ENCODE measurements around the gene HNRNPU. TPM values are rescaled to one million over a fixed set of nuclear protein-coding genes. Genes with fewer than 3 reads are reported as not detected.

The HNRNPU gene
- total and polyA plus RNA-seq, 2 experiments from 2014 or later, result 422 to 687 TPM

- H3K79me2 ChIP-seq (replicated peaks; ENCODE audit: insufficient read depth), result peaks cover 78% of the 10 kb centered on the region
- peak overlapping the region; percentile 28; the same call in 1 of the 2 replicates for H3K27ac ChIP-seq (ENCODE audit: low read depth)
- Mint-ChIP-seq H3K4me3 (no peak overlapping the region), H3K27ac (no peak overlapping the region), H3K27me3 (ENCODE audit: insufficient read depth, low read depth, poor library complexity) (peaks cover 5% of the 10 kb centered on the region), H3K4me1 (peaks cover 37% of the 10 kb centered on the region), H3K9me3 (peaks cover 5% of the 10 kb centered on the region; the same call in 2 of the 3 replicates), H3K36me3 (ENCODE audit: low read depth) (peaks cover 44% of the 10 kb centered on the region)
- no peaks in the 10 kb centered on the region for H4K20me1 ChIP-seq (replicated peaks; ENCODE audit: insufficient read depth)
- ATAC-seq, result no peak
- TF ChIP-seq CTCF (conservative IDR thresholded peaks at IDR 0.05; ENCODE audit: low read depth in 2 of 2) (no peak), ZNF331 (CRISPR knock-in tag; IDR thresholded peaks at IDR 0.05; ENCODE audit: low read depth) (no peak), EZH2phosphoT487 (IDR thresholded peaks at IDR 0.05; ENCODE audit: unreplicated experiment) (no peak), NANOG (IDR thresholded peaks at IDR 0.05; ENCODE audit: borderline replicate concordance) (no peak), JUNB (IDR thresholded peaks at IDR 0.05; ENCODE audit: unreplicated experiment) (no peak), CREB1 (CRISPR knock-in tag; IDR thresholded peaks at IDR 0.05; ENCODE audit: low read depth) (no peak), ZNF114 (CRISPR knock-in tag; IDR thresholded peaks at IDR 0.05) (no peak), POLR2AphosphoS5 (IDR thresholded peaks at IDR 0.05; ENCODE audit: low read depth) (no peak), REST (IDR thresholded peaks at IDR 0.05; ENCODE audit: unreplicated experiment) (no peak), ETS1 (IDR thresholded peaks at IDR 0.05) (no peak)
- H3K4me3 ChIP-seq, result no peak overlapping the region
- H3F3A ChIP-seq (replicated peaks; ENCODE audit: low read depth), result 0 out of 2 replicates have a peak, but pooled peaks cover 8% of the 10 kb centered on the region
- DNase-seq (ENCODE audit: low spot score), result no peak
- no peak overlapping the region for H3K4me2 ChIP-seq
- H3K36me3 ChIP-seq (ENCODE audit: insufficient read depth), result 0 out of 2 replicates have a peak, but pooled peaks cover 4% of the 10 kb centered on the region
- H2AFZ ChIP-seq, result no peak overlapping the region
- no peaks in the 10 kb centered on the region for H3K9me2 ChIP-seq (ENCODE audit: insufficient read depth)
- H3K4me1 ChIP-seq (ENCODE audit: insufficient read depth), result peaks cover 34% of the 10 kb centered on the region
- no peaks in the 10 kb centered on the region for H3K27me3 ChIP-seq (ENCODE audit: insufficient read depth)
Observed at GRCh38 chr1:244820131-244820530, 44.2 kb downstream of the HNRNPU start.

Data from GM23338 (cell line).